ENCODE measurements around the gene ATG2B. TPM values are rescaled to one million over a fixed set of nuclear protein-coding genes. Genes with fewer than 3 reads are reported as not detected.

Gene ATG2B
- total RNA-seq, 1 donor from 2014 or later = 27.5 TPM

- no peak overlapping the region for H3K4me3 Mint-ChIP-seq (ENCODE audit: unreplicated experiment)
- no peak for TF ChIP-seq CTCF (IDR thresholded peaks at IDR 0.05; ENCODE audit: partially characterized antibody, unreplicated experiment)
- peaks cover 2% of the 10 kb centered on the region for H3K4me1 Mint-ChIP-seq (ENCODE audit: low read depth, unreplicated experiment)
- DNase-seq = no peak
- no peak overlapping the region for H3K27ac Mint-ChIP-seq (ENCODE audit: unreplicated experiment)
- H3K36me3 Mint-ChIP-seq (ENCODE audit: unreplicated experiment) = peaks cover 5% of the 10 kb centered on the region
- H3K9me3 Mint-ChIP-seq (ENCODE audit: unreplicated experiment) = peaks cover 9% of the 10 kb centered on the region
- peaks cover 7% of the 10 kb centered on the region for H3K27me3 Mint-ChIP-seq (ENCODE audit: unreplicated experiment)
These were observed 98.3 kb downstream of the ATG2B start for GRCh38 chr14:96264853-96265252.

- Mint-ChIP-seq H3K27ac (ENCODE audit: unreplicated experiment) (no peak overlapping the region), H3K36me3 (ENCODE audit: unreplicated experiment) (peaks cover 5% of the 10 kb centered on the region), H3K9me3 (ENCODE audit: unreplicated experiment) (peaks cover 9% of the 10 kb centered on the region), H3K4me1 (ENCODE audit: low read depth, unreplicated experiment) (peaks cover 2% of the 10 kb centered on the region), H3K27me3 (ENCODE audit: unreplicated experiment) (peaks cover 7% of the 10 kb centered on the region), H3K4me3 (ENCODE audit: unreplicated experiment) (no peak overlapping the region)
- TF ChIP-seq CTCF (IDR thresholded peaks at IDR 0.05; ENCODE audit: partially characterized antibody, unreplicated experiment) = no peak
- no peak for DNase-seq
These were observed 99.0 kb downstream of the ATG2B start for GRCh38 chr14:96264200-96264553.

- H3K9me3 Mint-ChIP-seq (ENCODE audit: unreplicated experiment) = peaks cover 9% of the 10 kb centered on the region
- DNase-seq = no peak
- H3K4me1 Mint-ChIP-seq (ENCODE audit: low read depth, unreplicated experiment) = peaks cover 2% of the 10 kb centered on the region
- peaks cover 5% of the 10 kb centered on the region for H3K36me3 Mint-ChIP-seq (ENCODE audit: unreplicated experiment)
- no peak for TF ChIP-seq CTCF (IDR thresholded peaks at IDR 0.05; ENCODE audit: partially characterized antibody, unreplicated experiment)
- H3K4me3 Mint-ChIP-seq (ENCODE audit: unreplicated experiment) = no peak overlapping the region
- peaks cover 7% of the 10 kb centered on the region for H3K27me3 Mint-ChIP-seq (ENCODE audit: unreplicated experiment)
- H3K27ac Mint-ChIP-seq (ENCODE audit: unreplicated experiment) = no peak overlapping the region
These were observed 99.6 kb downstream of the ATG2B start for GRCh38 chr14:96263347-96264199.

- Mint-ChIP-seq H3K9me3 (ENCODE audit: unreplicated experiment) (peaks cover 9% of the 10 kb centered on the region), H3K27me3 (ENCODE audit: unreplicated experiment) (peaks cover 7% of the 10 kb centered on the region), H3K36me3 (ENCODE audit: unreplicated experiment) (peaks cover 5% of the 10 kb centered on the region), H3K27ac (ENCODE audit: unreplicated experiment) (no peak overlapping the region), H3K4me1 (ENCODE audit: low read depth, unreplicated experiment) (peaks cover 2% of the 10 kb centered on the region), H3K4me3 (ENCODE audit: unreplicated experiment) (no peak overlapping the region)
- no peak for TF ChIP-seq CTCF (IDR thresholded peaks at IDR 0.05; ENCODE audit: partially characterized antibody, unreplicated experiment)
- DNase-seq = no peak
These were observed 101.1 kb downstream of the ATG2B start for GRCh38 chr14:96261772-96262655.

All from glutamatergic neuron (in vitro differentiated cells).